Loucy (cell line): ENCODE measurements around the gene VPS52.

Experiments used
- H2AFZ ChIP-seq: fragments of 200-600 bp; sonication (generic); 2 replicates; pipeline ENCODE4 v1.6.0; 2016; ENCODE audit warnings: antibody characterized with exemption, mild to moderate bottlenecking, low read length, moderate library complexity
- H3F3A ChIP-seq: fragments of 200-600 bp; 2 replicates; pipeline ENCODE4 v1.6.0; 2016; ENCODE audit warnings: antibody characterized with exemption, low read depth, mild to moderate bottlenecking
- H3K27me3 ChIP-seq: fragments of 200-600 bp; sonication (generic); 2 replicates; pipeline ENCODE4 v1.6.1; 2014; ENCODE audit warnings: low read length, mild to moderate bottlenecking; ENCODE audit not compliant: insufficient read depth, poor library complexity, severe bottlenecking
- H3K36me3 ChIP-seq: fragments of 200-600 bp; sonication (generic); 2 replicates; pipeline ENCODE4 v1.6.1; 2016; ENCODE audit warnings: low read length; ENCODE audit not compliant: insufficient read depth
- H3K4me1 ChIP-seq: fragments of 200-600 bp; sonication (generic); 2 replicates; pipeline ENCODE4 v1.5.1; 2014; ENCODE audit warnings: low read length, mild to moderate bottlenecking; ENCODE audit not compliant: insufficient read depth, poor library complexity, severe bottlenecking
- H3K4me2 ChIP-seq: fragments of 200-600 bp; sonication (generic); 2 replicates; pipeline ENCODE4 v1.6.0; 2014; ENCODE audit warnings: antibody characterized with exemption, low read length, low read depth, mild to moderate bottlenecking; ENCODE audit not compliant: poor library complexity, severe bottlenecking
- H3K4me3 ChIP-seq: fragments of 200-600 bp; sonication (generic); 2 replicates; pipeline ENCODE4 v1.5.1; 2014; ENCODE audit warnings: low read length, mild to moderate bottlenecking, mixed read lengths; ENCODE audit not compliant: poor library complexity, severe bottlenecking
- H3K79me2 ChIP-seq: fragments of 200-600 bp; sonication (generic); 2 replicates; pipeline ENCODE4 v1.6.1; 2014; ENCODE audit warnings: low read length; ENCODE audit not compliant: insufficient read depth
- H3K9ac ChIP-seq: fragments of 200-600 bp; sonication (generic); 2 replicates; pipeline ENCODE4 v1.6.0; 2014; ENCODE audit warnings: mild to moderate bottlenecking, low read depth, low read length, moderate library complexity; ENCODE audit not compliant: poor library complexity, severe bottlenecking
- H3K9me2 ChIP-seq: fragments of 200-600 bp; sonication (generic); replicated peaks from 2 replicates; pipeline ENCODE4 v1.6.1; 2016; ENCODE audit warnings: low read depth, low read length, mixed read lengths
- H3K9me3 ChIP-seq: fragments of 200-600 bp; sonication (generic); 2 replicates; pipeline ENCODE4 v1.6.1; 2014; ENCODE audit warnings: mild to moderate bottlenecking, antibody characterized with exemption, low read length, low read depth; ENCODE audit not compliant: insufficient read depth
- H4K20me1 ChIP-seq: fragments of 200-600 bp; sonication (generic); 2 replicates; pipeline ENCODE4 v1.6.0; 2014; ENCODE audit warnings: antibody characterized with exemption, low read length, mild to moderate bottlenecking; ENCODE audit not compliant: insufficient read depth, poor library complexity, severe bottlenecking
- CTCF ChIP-seq: fragments of 200-600 bp; sonication (generic); conservative IDR thresholded peaks from 2 replicates; pipeline ENCODE4 v1.5.1; 2014; ENCODE audit warnings: mild to moderate bottlenecking, antibody characterized with exemption, low read length
- EZH2phosphoT487 ChIP-seq: fragments of 200-600 bp; IDR thresholded peaks from 2 replicates; pipeline ENCODE4 v1.6.1; 2018; ENCODE audit warnings: antibody characterized with exemption, mild to moderate bottlenecking, moderate library complexity, borderline replicate concordance

Gene VPS52

DNA sequence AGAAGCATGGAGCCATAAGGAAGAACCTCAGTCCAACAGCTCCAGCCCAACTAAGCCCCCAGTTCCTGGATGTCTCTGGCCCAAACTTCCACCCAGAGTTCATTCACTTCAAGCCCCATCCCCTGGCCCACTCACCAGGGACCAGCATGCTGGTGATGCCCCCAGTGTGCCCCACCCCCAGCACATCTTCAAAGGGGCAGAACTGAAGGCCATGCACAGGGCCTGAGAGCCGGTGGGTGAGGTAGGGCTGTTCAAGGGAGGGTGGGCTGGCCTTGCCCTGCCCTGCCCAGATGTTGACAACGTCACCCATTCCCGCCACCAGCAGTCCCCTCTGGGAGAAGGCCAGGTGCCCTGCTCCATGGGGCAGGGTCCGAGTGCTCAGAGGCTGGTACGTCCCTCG, 8.9 kb upstream of the VPS52 start:
- no peaks in the 10 kb centered on the region for H3K9me3 ChIP-seq
- no peak overlapping the region for H3K4me2 ChIP-seq

GRCh38 chr6:33279971-33280511, 8.4 kb upstream of the VPS52 start:
- Histone ChIP-seq H3K4me3 (no peak overlapping the region), H3K36me3 (peaks cover 28% of the 10 kb centered on the region; the same call in 1 of the 2 replicates), H3K27me3 (no peaks in the 10 kb centered on the region), H3K79me2 (peaks cover 17% of the 10 kb centered on the region), H3K4me2 (no peak overlapping the region), H4K20me1 (peaks cover 17% of the 10 kb centered on the region), H3K9me3 (no peaks in the 10 kb centered on the region), H3F3A (peaks cover 10% of the 10 kb centered on the region; the same call in 1 of the 2 replicates), H3K9me2 (no peaks in the 10 kb centered on the region), H3K9ac (no peak overlapping the region), H3K4me1 (peaks cover 9% of the 10 kb centered on the region), H2AFZ (no peak overlapping the region)
- TF ChIP-seq EZH2phosphoT487, result no peak
- peak; percentile 75 for TF ChIP-seq CTCF

More for the DNA sequence above, 8.9 kb upstream of the VPS52 start:
- no peak overlapping the region for H3K4me3 ChIP-seq
- H3K4me1 ChIP-seq, result peaks cover 4% of the 10 kb centered on the region
- peaks cover 12% of the 10 kb centered on the region for H4K20me1 ChIP-seq
- peaks cover 23% of the 10 kb centered on the region; the same call in 1 of the 2 replicates for H3K36me3 ChIP-seq
- no peak overlapping the region for H3K9ac ChIP-seq
- no peak overlapping the region for H2AFZ ChIP-seq
- no peaks in the 10 kb centered on the region for H3K27me3 ChIP-seq
- peaks cover 12% of the 10 kb centered on the region for H3K79me2 ChIP-seq
- no peaks in the 10 kb centered on the region for H3K9me2 ChIP-seq
- TF ChIP-seq CTCF (no peak), EZH2phosphoT487 (no peak)
- peaks cover 10% of the 10 kb centered on the region; the same call in 1 of the 2 replicates for H3F3A ChIP-seq

DNA sequence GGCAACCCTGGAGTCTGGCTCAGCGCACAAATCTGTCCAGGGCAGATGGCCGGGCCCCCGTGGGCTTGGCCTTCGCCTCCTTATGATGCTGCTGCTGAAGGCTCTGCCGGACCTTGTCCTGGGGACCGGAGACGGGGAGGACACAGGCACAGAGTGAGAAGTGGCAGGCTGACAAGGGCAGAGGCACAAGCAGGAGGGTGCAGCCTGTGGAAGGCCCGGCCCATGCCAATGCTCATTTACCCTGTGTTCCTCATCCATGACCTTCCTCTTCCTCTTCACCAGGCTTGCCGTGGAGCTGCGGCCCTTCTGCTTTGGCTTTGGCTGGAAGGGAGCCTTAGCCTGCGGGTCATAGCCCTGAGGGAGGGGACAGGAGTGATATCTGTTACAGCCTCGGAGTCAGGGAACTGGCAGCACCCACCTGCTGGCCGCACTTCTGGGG, 7.6 kb upstream of the VPS52 start:
- Histone ChIP-seq H3K4me1 (peaks cover 17% of the 10 kb centered on the region), H3K9me3 (no peaks in the 10 kb centered on the region), H3F3A (peaks cover 10% of the 10 kb centered on the region; the same call in 1 of the 2 replicates), H2AFZ (no peak overlapping the region), H3K9ac (no peak overlapping the region), H4K20me1 (peaks cover 25% of the 10 kb centered on the region), H3K36me3 (peaks cover 36% of the 10 kb centered on the region; the same call in 1 of the 2 replicates), H3K4me3 (no peak overlapping the region), H3K4me2 (no peak overlapping the region), H3K9me2 (no peaks in the 10 kb centered on the region), H3K79me2 (peaks cover 25% of the 10 kb centered on the region), H3K27me3 (no peaks in the 10 kb centered on the region)
- TF ChIP-seq CTCF, result no peak
- no peak for TF ChIP-seq EZH2phosphoT487
